Motor neuron (in vitro differentiated cells): ENCODE data around the gene JDP2. TPM values are rescaled to one million over a fixed set of nuclear protein-coding genes. Genes with fewer than 3 reads are reported as not detected.
A peak's percentile ranks its signal among the peaks of the same experiment; 100 is the strongest.

Experiments
- ATAC-seq, 8 experiments: fragments of 200-7000 bp; cut with Tn5 transposase; replicated peaks in 6 of 8; 2 replicates each; pipeline ENCODE4 v1.8.0; 2021; ENCODE audit warnings: mild to moderate bottlenecking in 8 of 8, moderate library complexity in 8 of 8
- H3K27ac ChIP-seq, 2 donors: fragments of 250-450 bp; sonication (Bioruptor Pico); 2 replicates each; pipeline ENCODE4 v1.9.0; 2021; ENCODE audit warnings: antibody characterized with exemption in 2 of 2, mild to moderate bottlenecking in 2 of 2, moderate library complexity in 1 of 2
- H3K4me1 ChIP-seq, 2 donors: fragments of 250-450 bp; sonication (Bioruptor Pico); replicated peaks in 1 of 2; 2 replicates each; pipeline ENCODE4 v1.6.1; 2021; ENCODE audit warnings: antibody characterized with exemption in 2 of 2, mild to moderate bottlenecking in 2 of 2, moderate library complexity in 1 of 2
- H3K4me3 ChIP-seq, 5 donors: fragments of 250-450 bp; sonication (Bioruptor Pico); 2 replicates each; pipeline ENCODE4 v1.9.0; 2021; ENCODE audit warnings: antibody characterized with exemption in 5 of 5, mild to moderate bottlenecking in 5 of 5, moderate library complexity in 4 of 5
- whole genome bisulfite sequencing, 10 experiments: fragments of 450-650 bp; shearing (Covaris generic); methylation state at CpG; one replicate each; pipeline ENCODE4 v1.0.0; 2022; 5-methylcytosine and 5-hydroxymethylcytosine counted together
- in situ Hi-C, 9 experiments: fragments of 400-800 bp; cut with MboI; loops; one replicate each; pipeline ENCODE4 v1.15.0; 2021; ENCODE audit warnings: low sequenced_read_pairs in 9 of 9, low pct_unique_long_range_greater_than_20kb in 2 of 9; ENCODE audit not compliant: unreplicated experiment in 9 of 9
- total RNA-seq, 8 experiments: library from RNA; unstranded; fragments of 300-600 nt; gene quantifications; 2 replicates each; pipeline versions ENCODE4 v1.2.3 to v1.2.4, GENCODE V29; 2022

The JDP2 gene
- total RNA-seq, 8 experiments from 2014 or later = 6.1 to 42.7 (median 10.0) TPM

GRCh38 chr14:75443203-75443969, 15.6 kb downstream of the JDP2 start:
- 0 to 98% (median 78%) methylated on average over 1 to 7 of the region's 7 CpGs; no CpG with 5 or more reads in 1 of the 10 experiments for WGBS, 10 experiments
- in situ Hi-C loops = loop anchor here in 1 of 9 experiments (10.0 kb wide), 1 partner anchor 129 kb away; no protein-coding TSS in a partner anchor
- no peak overlapping the region for H3K4me3 ChIP-seq
- H3K4me1 ChIP-seq = peaks cover 7 to 11% of the 10 kb centered on the region in 2 donors
- H3K27ac ChIP-seq = no peak overlapping the region
- no peak for ATAC-seq

GRCh38 chr14:75445236-75445635, 17.4 kb downstream of the JDP2 start:
- no peak for ATAC-seq
- Histone ChIP-seq H3K27ac (no peak overlapping the region), H3K4me3 (no peak overlapping the region), H3K4me1 (peaks cover 25 to 29% of the 10 kb centered on the region in 2 donors)
- WGBS, 10 experiments = 60 to 100% (median 100%) methylated on average over 1 to 6 of the region's 6 CpGs; no CpG with 5 or more reads in 2 of the 10 experiments
- in situ Hi-C loops = loop anchor here in 1 of 9 experiments (10.0 kb wide), 1 partner anchor 130 kb away; no protein-coding TSS in a partner anchor

GRCh38 chr14:75445963-75446362, 18.1 kb downstream of the JDP2 start:
- no peak for ATAC-seq
- Histone ChIP-seq H3K27ac (no peak overlapping the region), H3K4me1 (peaks cover 32 to 33% of the 10 kb centered on the region in 2 donors), H3K4me3 (no peak overlapping the region)
- in situ Hi-C loops = loop anchor here in 1 of 9 experiments (10.0 kb wide), 1 partner anchor 131 kb away; no protein-coding TSS in a partner anchor
- 73 to 100% (median 92%) methylated on average over 2 to 3 of the region's 3 CpGs; no CpG with 5 or more reads in 1 of the 10 experiments for WGBS, 10 experiments

- Histone ChIP-seq H3K4me3 (no peak overlapping the region), H3K4me1 (peaks cover 32 to 33% of the 10 kb centered on the region in 2 donors), H3K27ac (no peak overlapping the region)
- in situ Hi-C loops = loop anchor here in 1 of 9 experiments (10.0 kb wide), 1 partner anchor 132 kb away; no protein-coding TSS in a partner anchor
- no peak for ATAC-seq
Observed at GRCh38 chr14:75446447-75446846, 18.6 kb downstream of the JDP2 start.

GRCh38 chr14:75448209-75448608, 20.4 kb downstream of the JDP2 start:
- peak in 1 of 8 experiments; percentile 28 for ATAC-seq
- no peak overlapping the region for H3K27ac ChIP-seq
- in situ Hi-C loops = loop anchor here in 1 of 9 experiments (10.0 kb wide), 1 partner anchor 133 kb away; no protein-coding TSS in a partner anchor
- WGBS, 10 experiments = 33 to 100% (median 100%) methylated on average over 1 of the region's 1 CpG; no CpG with 5 or more reads in 5 of the 10 experiments
- H3K4me3 ChIP-seq = no peak overlapping the region
- peaks cover 46 to 49% of the 10 kb centered on the region in 2 donors for H3K4me1 ChIP-seq

GRCh38 chr14:75449036-75449435, 21.2 kb downstream of the JDP2 start:
- WGBS, 10 experiments = 0 to 60% (median 36%) methylated on average over 1 to 2 of the region's 2 CpGs; no CpG with 5 or more reads in 2 of the 10 experiments

GRCh38 chr14:75449696-75450095, 21.9 kb downstream of the JDP2 start:
- WGBS, 10 experiments = 0 to 27% (median 0%) methylated on average over 1 to 4 of the region's 4 CpGs; no CpG with 5 or more reads in 1 of the 10 experiments
- Histone ChIP-seq H3K4me3 (no peak overlapping the region), H3K4me1 (peaks cover 55 to 57% of the 10 kb centered on the region in 2 donors), H3K27ac (peak overlapping the region; percentile 24 to 32)
- peak in 1 of 8 experiments; percentile 7 for ATAC-seq
- in situ Hi-C loops = loop anchor here in 2 of 9 experiments (10.0 to 25.0 kb wide), 2 partner anchors 135 to 312 kb away; partner anchors contain the start of gene NEK9 (in 1 of the 2)

More at GRCh38 chr14:75449036-75449435, 21.2 kb downstream of the JDP2 start:
- in situ Hi-C loops = loop anchor here in 1 of 9 experiments (10.0 kb wide), 1 partner anchor 134 kb away; no protein-coding TSS in a partner anchor
- no peak overlapping the region for H3K4me3 ChIP-seq
- H3K27ac ChIP-seq = peak overlapping the region in 1 of 2 donors; percentile 6
- peaks cover 54% of the 10 kb centered on the region in 2 donors for H3K4me1 ChIP-seq
- ATAC-seq = no peak

GRCh38 chr14:75450381-75451276, 22.8 kb downstream of the JDP2 start:
- Histone ChIP-seq H3K4me3 (no peak overlapping the region), H3K27ac (peak overlapping the region in 1 of 2 donors; percentile 24), H3K4me1 (peaks cover 55 to 66% of the 10 kb centered on the region in 2 donors)
- in situ Hi-C loops = loop anchor here in 1 of 9 experiments (25.0 kb wide), 1 partner anchor 313 kb away; the partner anchor contains the start of gene NEK9
- 45 to 100% (median 100%) methylated on average over 1 to 6 of the region's 9 CpGs; no CpG with 5 or more reads in 3 of the 10 experiments for WGBS, 10 experiments
- ATAC-seq = no peak

- Histone ChIP-seq H3K4me1 (peaks cover 55 to 75% of the 10 kb centered on the region in 2 donors), H3K27ac (peak overlapping the region in 1 of 2 donors; percentile 76), H3K4me3 (no peak overlapping the region)
- 10 to 29% (median 13%) methylated on average over 1 to 4 of the region's 4 CpGs; no CpG with 5 or more reads in 7 of the 10 experiments for WGBS, 10 experiments
- ATAC-seq = peak in 4 of 8 experiments; percentile 4 to 27 (median 16)
- in situ Hi-C loops = loop anchor here in 1 of 9 experiments (25.0 kb wide), 1 partner anchor 315 kb away; the partner anchor contains the start of gene NEK9
Observed at GRCh38 chr14:75452324-75452723, 24.5 kb downstream of the JDP2 start.

- Histone ChIP-seq H3K4me3 (no peak overlapping the region), H3K4me1 (peaks cover 51 to 73% of the 10 kb centered on the region in 2 donors), H3K27ac (peak overlapping the region; percentile 59 to 76)
- in situ Hi-C loops = loop anchor here in 1 of 9 experiments (25.0 kb wide), 1 partner anchor 316 kb away; the partner anchor contains the start of gene NEK9
- peak; percentile 55 to 85 (median 80) for ATAC-seq
- WGBS, 10 experiments = 19 to 70% (median 30%) methylated on average over 2 to 4 of the region's 14 CpGs; no CpG with 5 or more reads in 6 of the 10 experiments
Observed at GRCh38 chr14:75452900-75453816, 25.3 kb downstream of the JDP2 start.

- in situ Hi-C loops = loop anchor here in 1 of 9 experiments (25.0 kb wide), 1 partner anchor 317 kb away; the partner anchor contains the start of gene NEK9
- Histone ChIP-seq H3K4me3 (no peak overlapping the region), H3K4me1 (peaks cover 43 to 66% of the 10 kb centered on the region in 2 donors), H3K27ac (peak overlapping the region in 1 of 2 donors; percentile 59)
- no peak for ATAC-seq
- WGBS, 10 experiments = 17 to 100% (median 85%) methylated on average over 1 to 10 of the region's 14 CpGs; no CpG with 5 or more reads in 1 of the 10 experiments
Observed at GRCh38 chr14:75453817-75454434, 26.1 kb downstream of the JDP2 start.
